GM18861 (cell line): Measurements from ENCODE around the gene ADRM1.

ENCODE experiments used
- ATAC-seq: cut with Tn5 transposase; IDR thresholded peaks from one replicate; pipeline ENCODE4 v1.9.1; 2021; ENCODE audit not compliant: unreplicated experiment

The ADRM1 gene

GRCh38 chr20:62296724-62297448 is 5.9 kb upstream of the ADRM1 start:
- ATAC-seq, result no peak

- no peak for ATAC-seq
Observed at GRCh38 chr20:62297449-62298227, 5.2 kb upstream of the ADRM1 start.

GRCh38 chr20:62298577-62299249 is 4.1 kb upstream of the ADRM1 start:
- ATAC-seq, result no peak

GRCh38 chr20:62299666-62300236 is 3.0 kb upstream of the ADRM1 start:
- ATAC-seq, result no peak

- no peak for ATAC-seq
Observed at GRCh38 chr20:62300319-62300718, 2.5 kb upstream of the ADRM1 start.

- no peak for ATAC-seq
Observed at GRCh38 chr20:62301111-62301668, 1.6 kb upstream of the ADRM1 start.

- no peak for ATAC-seq
Observed at GRCh38 chr20:62301773-62302340, 940 bp upstream of the ADRM1 start.

- no peak for ATAC-seq
Observed at GRCh38 chr20:62303062-62303339, 204 bp downstream of the ADRM1 start.

GRCh38 chr20:62303340-62304226 is 786 bp downstream of the ADRM1 start:
- no peak for ATAC-seq

GRCh38 chr20:62304331-62305148 is 1.7 kb downstream of the ADRM1 start:
- no peak for ATAC-seq

GRCh38 chr20:62305149-62305764 is 2.5 kb downstream of the ADRM1 start:
- no peak for ATAC-seq

- ATAC-seq, result no peak
Observed at GRCh38 chr20:62305765-62306413, 3.1 kb downstream of the ADRM1 start.

- no peak for ATAC-seq
Observed at GRCh38 chr20:62306414-62307187, 3.8 kb downstream of the ADRM1 start.

GRCh38 chr20:62307226-62308101 is 4.7 kb downstream of the ADRM1 start:
- ATAC-seq, result no peak

- no peak for ATAC-seq
Observed at GRCh38 chr20:62308102-62308822, 5.5 kb downstream of the ADRM1 start.
